Measurements from ENCODE around the gene IPMK.

GRCh38 chr10:58305821-58306220, 38.1 kb upstream of the IPMK start:
- TF ChIP-seq CTCF (conservative IDR thresholded peaks at IDR 0.05 in 1 of 2, IDR thresholded peaks at IDR 0.05 in 1 of 2; ENCODE audit: low read depth in 1 of 2, low read length in 2 of 2), result no peak
- TF ChIP-seq EZH2 (IDR thresholded peaks at IDR 0.05; ENCODE audit: low read length, missing control alignments), result no peak
